HEK293T (cell line): ENCODE data around the gene MYH10.

ENCODE experiments used
- ARNT ChIP-seq: fragments of 450-650 bp; IDR thresholded peaks from 2 replicates; pipeline ENCODE4 v1.6.1; 2017; ENCODE audit warnings: mild to moderate bottlenecking
- BHLHE40 ChIP-seq: fragments of 450-650 bp; IDR thresholded peaks from 2 replicates; pipeline ENCODE4 v1.6.1; 2016; ENCODE audit warnings: mild to moderate bottlenecking, moderate library complexity, borderline replicate concordance
- ELF4 ChIP-seq: fragments of 450-650 bp; IDR thresholded peaks from 2 replicates; pipeline ENCODE4 v1.6.1; 2017; ENCODE audit warnings: antibody characterized with exemption
- FOXA1 ChIP-seq: fragments of 450-650 bp; IDR thresholded peaks from 2 replicates; pipeline ENCODE4 v1.6.1; 2016; ENCODE audit warnings: mild to moderate bottlenecking
- FOXK2 ChIP-seq: fragments of 450-650 bp; IDR thresholded peaks from 2 replicates; pipeline ENCODE4 v1.6.1; 2016; ENCODE audit warnings: mild to moderate bottlenecking
- FOXM1 ChIP-seq: fragments of 450-650 bp; IDR thresholded peaks from 2 replicates; pipeline ENCODE4 v1.6.1; 2017; ENCODE audit warnings: mild to moderate bottlenecking, borderline replicate concordance
- LEF1 ChIP-seq: fragments of 450-650 bp; IDR thresholded peaks from 2 replicates; pipeline ENCODE4 v1.6.1; 2017; ENCODE audit warnings: mild to moderate bottlenecking, borderline replicate concordance
- NFRKB ChIP-seq: fragments of 450-650 bp; IDR thresholded peaks from 2 replicates; pipeline ENCODE4 v1.6.1; 2016; ENCODE audit warnings: mild to moderate bottlenecking, moderate library complexity
- SP1 ChIP-seq: fragments of 450-650 bp; IDR thresholded peaks from 2 replicates; pipeline ENCODE4 v1.6.1; 2017
- SUZ12 ChIP-seq: fragments of 450-650 bp; IDR thresholded peaks from 2 replicates; pipeline ENCODE4 v1.6.1; 2016; ENCODE audit warnings: mild to moderate bottlenecking
- TARDBP ChIP-seq: fragments of 450-650 bp; IDR thresholded peaks from 2 replicates; pipeline ENCODE4 v1.6.1; 2016

GRCh38 chr17:8599351-8600011 lies 31.0 kb downstream of the MYH10 start:
- no peak for TF ChIP-seq LEF1
- TF ChIP-seq ELF4: no peak
- TF ChIP-seq FOXK2: no peak
- no peak for TF ChIP-seq NFRKB
- no peak for TF ChIP-seq ARNT
- no peak for TF ChIP-seq FOXM1
- TF ChIP-seq FOXA1: no peak
- TF ChIP-seq TARDBP: no peak
- TF ChIP-seq SP1: no peak
- TF ChIP-seq BHLHE40: no peak
- no peak for TF ChIP-seq SUZ12
